ENCODE measurements around the gene ZNF366. TPM values are rescaled to one million over a fixed set of nuclear protein-coding genes. Genes with fewer than 3 reads are reported as not detected.

Gene ZNF366
- total and polyA plus RNA-seq, 9 donors: 0.83 to 3.5 (median 1.6) TPM

DNA sequence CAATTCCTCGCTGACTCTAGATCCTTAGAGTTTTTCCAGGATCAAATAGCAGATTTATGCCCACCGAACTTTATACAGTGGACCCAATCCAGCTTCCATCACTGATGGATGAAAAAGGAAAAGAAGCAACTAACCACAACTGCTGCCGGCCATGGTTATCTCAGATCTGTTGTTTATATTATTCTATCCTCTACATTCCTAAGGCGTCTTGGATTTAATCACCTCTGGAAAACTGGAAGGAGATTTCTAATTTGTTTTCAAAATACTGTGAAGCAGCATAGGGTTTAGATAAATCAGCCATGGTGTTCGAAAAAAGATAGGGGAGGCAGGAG is 663 bp upstream of the ZNF366 start:
- 20 to 25% (median 22%) methylated on average over 5 of the region's 5 CpGs for WGBS, 3 donors
- H3K4me1 ChIP-seq (ENCODE audit: insufficient read depth): peaks cover 2% of the 10 kb centered on the region
- intact Hi-C loops (cut with DNase I): no loop called here
- no peaks in the 10 kb centered on the region for H3K9me3 ChIP-seq
- no peak overlapping the region for H3K4me3 ChIP-seq
- no peak for TF ChIP-seq EP300 (IDR thresholded peaks at IDR 0.05)
- TF ChIP-seq, protein P1, sequence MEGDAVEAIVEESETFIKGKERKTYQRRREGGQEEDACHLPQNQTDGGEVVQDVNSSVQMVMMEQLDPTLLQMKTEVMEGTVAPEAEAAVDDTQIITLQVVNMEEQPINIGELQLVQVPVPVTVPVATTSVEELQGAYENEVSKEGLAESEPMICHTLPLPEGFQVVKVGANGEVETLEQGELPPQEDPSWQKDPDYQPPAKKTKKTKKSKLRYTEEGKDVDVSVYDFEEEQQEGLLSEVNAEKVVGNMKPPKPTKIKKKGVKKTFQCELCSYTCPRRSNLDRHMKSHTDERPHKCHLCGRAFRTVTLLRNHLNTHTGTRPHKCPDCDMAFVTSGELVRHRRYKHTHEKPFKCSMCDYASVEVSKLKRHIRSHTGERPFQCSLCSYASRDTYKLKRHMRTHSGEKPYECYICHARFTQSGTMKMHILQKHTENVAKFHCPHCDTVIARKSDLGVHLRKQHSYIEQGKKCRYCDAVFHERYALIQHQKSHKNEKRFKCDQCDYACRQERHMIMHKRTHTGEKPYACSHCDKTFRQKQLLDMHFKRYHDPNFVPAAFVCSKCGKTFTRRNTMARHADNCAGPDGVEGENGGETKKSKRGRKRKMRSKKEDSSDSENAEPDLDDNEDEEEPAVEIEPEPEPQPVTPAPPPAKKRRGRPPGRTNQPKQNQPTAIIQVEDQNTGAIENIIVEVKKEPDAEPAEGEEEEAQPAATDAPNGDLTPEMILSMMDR (IDR thresholded peaks at IDR 0.05): no peak
- TF ChIP-seq POLR2A (IDR thresholded peaks at IDR 0.05): no peak
- H3K27ac ChIP-seq: no peak overlapping the region
- no peak for DNase-seq
- no peaks in the 10 kb centered on the region for H3K27me3 ChIP-seq
- H3K36me3 ChIP-seq: no peaks in the 10 kb centered on the region

DNA sequence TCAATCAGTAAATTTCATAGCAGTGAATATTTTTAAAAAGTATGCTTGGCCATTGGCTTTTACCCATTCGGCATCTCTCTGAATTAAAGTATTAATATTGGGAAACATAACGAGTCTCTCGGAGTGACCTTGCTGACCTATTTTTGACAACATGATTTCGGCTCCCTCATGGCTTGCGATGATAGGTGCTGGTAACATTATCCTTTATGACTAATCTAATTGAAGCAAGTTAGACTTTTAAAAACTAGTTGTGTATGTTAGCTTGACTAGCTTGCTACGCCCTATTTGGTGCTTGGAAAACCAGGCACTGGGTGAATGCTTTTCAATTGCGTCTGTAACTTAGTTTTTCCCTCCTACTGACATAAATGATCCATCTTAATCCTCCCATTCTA is 1.1 kb downstream of the ZNF366 start:
- 84 to 91% (median 89%) methylated on average over 7 of the region's 7 CpGs for WGBS, 3 donors
- Histone ChIP-seq H3K36me3 (no peaks in the 10 kb centered on the region), H3K27ac (no peak overlapping the region), H3K9me3 (no peaks in the 10 kb centered on the region), H3K4me3 (no peak overlapping the region), H3K4me1 (ENCODE audit: insufficient read depth) (peaks cover 2% of the 10 kb centered on the region), H3K27me3 (no peaks in the 10 kb centered on the region)
- TF ChIP-seq EP300 (IDR thresholded peaks at IDR 0.05) (no peak), POLR2A (IDR thresholded peaks at IDR 0.05) (no peak)
- TF ChIP-seq, protein P1 (IDR thresholded peaks at IDR 0.05): no peak
- no peak for DNase-seq
- intact Hi-C loops (cut with DNase I): no loop called here

- Histone ChIP-seq H3K27ac (no peak overlapping the region), H3K4me3 (no peak overlapping the region), H3K36me3 (no peaks in the 10 kb centered on the region), H3K27me3 (no peaks in the 10 kb centered on the region), H3K4me1 (ENCODE audit: insufficient read depth) (peaks cover 2% of the 10 kb centered on the region), H3K9me3 (no peaks in the 10 kb centered on the region)
- intact Hi-C loops (cut with DNase I): no loop called here
- TF ChIP-seq POLR2A (IDR thresholded peaks at IDR 0.05) (no peak), EP300 (IDR thresholded peaks at IDR 0.05) (no peak)
- TF ChIP-seq, protein P1 (IDR thresholded peaks at IDR 0.05): no peak
- DNase-seq: no peak
- WGBS, 3 donors: 76 to 92% (median 84%) methylated on average over 7 of the region's 7 CpGs
These were observed 1.6 kb downstream of the ZNF366 start for GRCh38 chr5:72505539-72506157.

GRCh38 chr5:72505016-72505415 is 2.2 kb downstream of the ZNF366 start:
- Histone ChIP-seq H3K36me3 (no peaks in the 10 kb centered on the region), H3K27me3 (no peaks in the 10 kb centered on the region), H3K27ac (no peak overlapping the region), H3K4me3 (no peak overlapping the region), H3K4me1 (ENCODE audit: insufficient read depth) (peaks cover 2% of the 10 kb centered on the region), H3K9me3 (no peaks in the 10 kb centered on the region)
- no peak for DNase-seq
- 85 to 90% (median 89%) methylated on average over 5 of the region's 5 CpGs for WGBS, 3 donors
- TF ChIP-seq, protein P1 (IDR thresholded peaks at IDR 0.05): no peak
- no peak for TF ChIP-seq EP300 (IDR thresholded peaks at IDR 0.05)
- TF ChIP-seq POLR2A (IDR thresholded peaks at IDR 0.05): no peak
- intact Hi-C loops (cut with DNase I): no loop called here

Data from ovary (tissue), 9 donors.